CD14-positive monocyte (primary cell): Measurements from ENCODE around the gene THSD7B. TPM values are rescaled to one million over a fixed set of nuclear protein-coding genes. Genes with fewer than 3 reads are reported as not detected.
"Not testable (repeated sequence)": the region's sequence is repeated elsewhere in the genome, so short reads cannot be mapped to it uniquely, and the experiment has no call there.

Experiments used
- DNase-seq, 3 donors: peaks; one replicate each; pipeline ENCODE4 v3.0.0-alpha.2; 2011 to 2022
- H2AFZ ChIP-seq: 2 replicates; pipeline ENCODE4 v1.6.0; 2012; ENCODE audit warnings: mild to moderate bottlenecking, low read depth, low read length, inconsistent platforms; ENCODE audit not compliant: insufficient read depth, poor library complexity, severe bottlenecking
- H3K27ac ChIP-seq, 2 donors: 1 replicate in 1 of 2; 2 replicates in 1 of 2; pipeline ENCODE4 v1.5.1; 2012 to 2013; ENCODE audit warnings: low read length in 2 of 2, control low read depth in 1 of 2, inconsistent platforms in 1 of 2, low read depth in 1 of 2, mild to moderate bottlenecking in 1 of 2
- H3K27me3 ChIP-seq, 2 donors: one replicate each; pipeline versions ENCODE4 v1.6.0 to v1.6.1; 2011 to 2013; ENCODE audit warnings: low read length in 2 of 2; ENCODE audit not compliant: control insufficient read depth in 2 of 2, insufficient read depth in 2 of 2
- H3K36me3 ChIP-seq, 2 donors: replicated peaks in 1 of 2; 1 replicate in 1 of 2; 2 replicates in 1 of 2; pipeline versions ENCODE4 v1.5.1 to v1.6.1; 2012 to 2013; ENCODE audit warnings: low read length in 2 of 2, control low read depth in 1 of 2, inconsistent platforms in 1 of 2, mild to moderate bottlenecking in 1 of 2; ENCODE audit not compliant: insufficient read depth in 2 of 2, control insufficient read depth in 1 of 2
- H3K4me1 ChIP-seq, 2 donors: 1 replicate in 1 of 2; 2 replicates in 1 of 2; pipeline versions ENCODE4 v1.5.1 to v1.6.1; 2012 to 2013; ENCODE audit warnings: low read length in 2 of 2, control low read depth in 1 of 2, inconsistent platforms in 1 of 2, mild to moderate bottlenecking in 1 of 2, moderate library complexity in 1 of 2; ENCODE audit not compliant: insufficient read depth in 2 of 2, control insufficient read depth in 1 of 2
- H3K4me2 ChIP-seq: replicated peaks from 2 replicates; pipeline ENCODE3; 2012; ENCODE audit warnings: low read length, moderate library complexity, mild to moderate bottlenecking; ENCODE audit not compliant: poor library complexity, severe bottlenecking; ENCODE audit errors: extremely low read depth
- H3K4me3 ChIP-seq, 3 experiments: fragments of 200-600 bp in 1 of 3; sonication (generic) in 1 of 3; replicated peaks in 1 of 3; 1 replicate in 2 of 3; 2 replicates in 1 of 3; pipeline ENCODE4 v1.5.1; 2011 to 2013; ENCODE audit warnings: low read length in 3 of 3, mild to moderate bottlenecking in 3 of 3, control low read depth in 2 of 3, low read depth in 2 of 3, inconsistent platforms in 1 of 3, moderate library complexity in 1 of 3
- H3K79me2 ChIP-seq: 2 replicates; pipeline ENCODE4 v1.6.0; 2012; ENCODE audit warnings: mild to moderate bottlenecking, control low read depth, inconsistent platforms, low read length, moderate library complexity; ENCODE audit not compliant: insufficient read depth
- H3K9ac ChIP-seq: 2 replicates; pipeline ENCODE4 v1.6.0; 2017; ENCODE audit warnings: low read length, mild to moderate bottlenecking; ENCODE audit not compliant: insufficient read depth, poor library complexity, severe bottlenecking
- H3K9me3 ChIP-seq, 2 donors: replicated peaks in 1 of 2; 1 replicate in 1 of 2; 2 replicates in 1 of 2; pipeline versions ENCODE4 v1.5.1 to v1.6.1; 2012 to 2013; ENCODE audit warnings: low read length in 2 of 2, control low read depth in 1 of 2; ENCODE audit not compliant: control insufficient read depth in 1 of 2, insufficient read depth in 1 of 2
- H4K20me1 ChIP-seq: 2 replicates; pipeline ENCODE4 v1.6.0; 2012; ENCODE audit warnings: mild to moderate bottlenecking, low read length, control low read depth, moderate library complexity; ENCODE audit not compliant: insufficient read depth
- H3K27ac Mint-ChIP-seq, 7 donors: one replicate each; pipeline ENCODE4 v1.8.0; 2020; ENCODE audit warnings: mild to moderate bottlenecking in 7 of 7, mixed read lengths in 7 of 7, moderate library complexity in 6 of 7, inconsistent platforms in 2 of 7
- H3K27me3 Mint-ChIP-seq, 3 donors: one replicate each; pipeline ENCODE4 v1.8.0; 2021 to 2022; ENCODE audit warnings: low read depth in 3 of 3, mild to moderate bottlenecking in 3 of 3, mixed read lengths in 3 of 3, moderate library complexity in 3 of 3, inconsistent platforms in 1 of 3
- H3K36me3 Mint-ChIP-seq, 2 donors: one replicate each; pipeline ENCODE4 v1.8.0; 2020; ENCODE audit warnings: mixed read lengths in 2 of 2, inconsistent platforms in 1 of 2, mild to moderate bottlenecking in 1 of 2
- H3K4me1 Mint-ChIP-seq: one replicate; pipeline ENCODE4 v1.8.0; 2020; ENCODE audit warnings: mild to moderate bottlenecking, mixed read lengths
- H3K4me3 Mint-ChIP-seq, 2 donors: one replicate each; pipeline ENCODE4 v1.8.0; 2020; ENCODE audit warnings: mild to moderate bottlenecking in 2 of 2, mixed read lengths in 2 of 2, moderate library complexity in 1 of 2
- H3K9me3 Mint-ChIP-seq, 7 donors: one replicate each; pipeline ENCODE4 v1.8.0; 2020 to 2022; ENCODE audit warnings: mixed read lengths in 7 of 7, mild to moderate bottlenecking in 6 of 7, moderate library complexity in 6 of 7, inconsistent platforms in 2 of 7
- CTCF ChIP-seq: fragments of 200-600 bp; IDR thresholded peaks from one replicate; pipeline ENCODE4 v1.8.0; 2022; ENCODE audit warnings: antibody characterized with exemption, mild to moderate bottlenecking
- WGBS: methylation state at CpG from one replicate; pipeline ENCODE4 v1.1.5; 2013; ENCODE audit warnings: missing lambda C conversion rate; ENCODE audit not compliant: insufficient coverage; 5-methylcytosine and 5-hydroxymethylcytosine counted together
- intact Hi-C, 2 donors: fragments of 100-400 bp; cut with micrococcal nuclease; formaldehyde crosslinking; loops; one replicate each; pipeline versions ENCODE4 v1.15.0 to v1.15.1; 2023
- polyA plus RNA-seq, 3 donors: library from polyadenylated mRNA; depleted of rRNA in 1 of 3; unstranded in 2 of 3; stranded (reverse) in 1 of 3; fragments of 300-500 nt in 2 of 3; fragments of >200 nt in 1 of 3; fragmentation: Illumina TruSeq in 2 of 3; gene quantifications; 1 replicate in 2 of 3; 2 replicates in 1 of 3; pipeline ENCODE4 v1.2.3, GENCODE V29; 2012 to 2021

Gene THSD7B
- polyA plus RNA-seq, 3 donors, result not detected

GRCh38 chr2:137570484-137570883 is 805.1 kb downstream of the THSD7B start:
- H3K4me1 Mint-ChIP-seq, result no peaks in the 10 kb centered on the region
- peaks cover 0 to 2% (median 0%) of the 10 kb centered on the region in 3 donors for H3K27me3 Mint-ChIP-seq
- WGBS, result no CpG with 5 or more reads among the region's 3 CpGs

GRCh38 chr2:137587834-137588233 is 822.5 kb downstream of the THSD7B start:
- H3K36me3 ChIP-seq, H3K4me1 ChIP-seq, H3K79me2 ChIP-seq, H3K36me3 Mint-ChIP-seq, intact Hi-C loops, H3K4me1 Mint-ChIP-seq, H2AFZ ChIP-seq, H4K20me1 ChIP-seq, H3K27ac Mint-ChIP-seq, H3K4me3 Mint-ChIP-seq, H3K27me3 Mint-ChIP-seq, H3K27me3 ChIP-seq, DNase-seq, H3K4me3 ChIP-seq, H3K27ac ChIP-seq, H3K4me2 ChIP-seq, H3K9ac ChIP-seq: not testable (repeated sequence)
- peaks cover 3 to 20% (median 9%) of the 10 kb centered on the region in 7 donors for H3K9me3 Mint-ChIP-seq
- WGBS, result 91% methylated on average over 5 of the region's 5 CpGs
- peaks cover 0 to 12% of the 10 kb centered on the region in 2 donors for H3K9me3 ChIP-seq

More at GRCh38 chr2:137570484-137570883, 805.1 kb downstream of the THSD7B start:
- peaks cover 0 to 4% (median 2%) of the 10 kb centered on the region in 7 donors for H3K9me3 Mint-ChIP-seq
- no peak for DNase-seq
- no peak overlapping the region for H3K4me3 Mint-ChIP-seq
- no peak overlapping the region for H3K4me2 ChIP-seq
- H3K27me3 ChIP-seq, result no peaks in the 10 kb centered on the region
- no peaks in the 10 kb centered on the region for H3K36me3 ChIP-seq
- no peaks in the 10 kb centered on the region for H3K79me2 ChIP-seq
- no peak overlapping the region for H2AFZ ChIP-seq
- intact Hi-C loops, result no loop called here
- no peaks in the 10 kb centered on the region for H4K20me1 ChIP-seq
- peaks cover 3 to 6% of the 10 kb centered on the region in 2 donors for H3K9me3 ChIP-seq
- H3K36me3 Mint-ChIP-seq, result no peaks in the 10 kb centered on the region
- H3K4me3 ChIP-seq, result no peak overlapping the region
- H3K27ac ChIP-seq, result no peak overlapping the region
- H3K9ac ChIP-seq, result no peak overlapping the region
- no peak overlapping the region for H3K27ac Mint-ChIP-seq
- no peaks in the 10 kb centered on the region for H3K4me1 ChIP-seq
- TF ChIP-seq CTCF, result no peak

GRCh38 chr2:137588578-137588977 is 823.2 kb downstream of the THSD7B start:
- WGBS, result no CpG with 5 or more reads among the region's 1 CpG
- H2AFZ ChIP-seq, H3K27me3 Mint-ChIP-seq, DNase-seq, H3K79me2 ChIP-seq, H3K4me3 ChIP-seq, H3K27ac Mint-ChIP-seq, H3K4me2 ChIP-seq, H3K27me3 ChIP-seq, H3K4me1 Mint-ChIP-seq, H3K4me1 ChIP-seq, H4K20me1 ChIP-seq, H3K27ac ChIP-seq, H3K36me3 ChIP-seq, H3K9ac ChIP-seq, H3K36me3 Mint-ChIP-seq, H3K4me3 Mint-ChIP-seq, intact Hi-C loops: not testable (repeated sequence)
- H3K9me3 Mint-ChIP-seq, result peaks cover 2 to 20% (median 9%) of the 10 kb centered on the region in 7 donors
- H3K9me3 ChIP-seq, result peaks cover 0 to 12% of the 10 kb centered on the region in 2 donors
